AG09309 (cell line): ENCODE measurements around the gene OBP2B.

ENCODE experiments used
- DNase-seq: peaks from one replicate; pipeline ENCODE4 v3.0.0-alpha.2; 2010; ENCODE audit warnings: low read depth
- H3K4me3 ChIP-seq: 2 replicates; pipeline ENCODE4 v1.5.1; 2011; ENCODE audit warnings: mild to moderate bottlenecking, low read depth, low read length, moderate library complexity; ENCODE audit not compliant: control insufficient read depth
- TF ChIP-seq, protein P1 (sequence below): IDR thresholded peaks from 2 replicates; pipeline ENCODE4 v1.5.1; 2011; ENCODE audit warnings: mild to moderate bottlenecking, low read depth, low read length, inconsistent platforms; ENCODE audit not compliant: insufficient read depth, control insufficient read depth; ENCODE audit errors: missing control alignments

Gene OBP2B

DNA sequence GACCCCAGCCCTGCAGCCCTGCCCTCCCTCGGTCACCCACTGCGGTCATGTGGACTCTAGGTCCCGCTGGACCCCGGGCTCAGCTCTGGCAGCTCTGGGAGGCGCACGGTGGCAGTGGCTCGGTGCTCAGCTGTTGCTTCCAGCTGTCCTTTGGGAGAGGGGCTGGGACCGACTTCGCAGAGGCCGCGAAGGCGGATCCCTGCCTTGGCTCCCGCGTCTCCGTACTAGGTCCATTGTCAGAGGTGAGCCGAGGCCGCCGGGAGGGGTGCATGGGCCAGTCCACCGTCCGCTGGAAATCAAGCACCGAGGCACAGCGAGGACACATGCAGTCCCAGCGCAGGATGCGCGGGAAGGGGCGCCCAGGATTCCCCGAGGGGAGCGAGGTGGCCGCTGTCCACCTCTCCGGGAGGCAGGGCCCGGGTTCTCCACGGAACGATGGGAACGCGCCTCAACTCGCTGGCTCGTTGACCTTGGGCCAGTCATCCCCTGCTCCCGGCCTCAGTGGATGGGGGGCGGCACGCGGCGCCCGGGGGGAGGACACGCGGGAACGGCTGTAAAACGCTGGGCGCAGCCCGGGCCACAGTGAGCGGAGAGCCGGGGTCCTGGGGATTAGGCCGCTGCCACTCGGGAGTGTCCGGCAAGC lies 46.1 kb downstream of the OBP2B start:
- H3K4me3 ChIP-seq: peak overlapping the region; percentile 41
- no peak for DNase-seq

DNA sequence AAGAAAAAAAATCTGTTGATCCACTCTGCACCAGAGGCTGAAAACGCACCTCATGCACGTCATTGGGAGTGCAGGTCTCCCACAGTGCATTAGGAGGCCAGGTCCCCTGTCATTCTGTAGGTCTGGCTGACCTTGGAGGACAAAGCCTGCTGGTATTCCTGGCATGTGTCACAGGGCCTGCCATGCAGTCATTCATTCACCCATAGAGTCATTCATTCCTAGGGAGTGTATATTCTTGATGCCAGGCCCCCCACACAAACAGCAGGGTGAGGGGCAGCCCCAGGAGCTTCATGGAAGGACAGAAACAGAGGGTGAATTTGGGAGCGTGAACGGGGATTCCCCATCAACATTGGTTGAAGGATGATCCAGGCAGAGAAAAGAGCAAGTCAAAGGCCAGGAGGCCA lies 47.5 kb downstream of the OBP2B start:
- DNase-seq: no peak
- no peak overlapping the region for H3K4me3 ChIP-seq
- TF ChIP-seq, protein P1, sequence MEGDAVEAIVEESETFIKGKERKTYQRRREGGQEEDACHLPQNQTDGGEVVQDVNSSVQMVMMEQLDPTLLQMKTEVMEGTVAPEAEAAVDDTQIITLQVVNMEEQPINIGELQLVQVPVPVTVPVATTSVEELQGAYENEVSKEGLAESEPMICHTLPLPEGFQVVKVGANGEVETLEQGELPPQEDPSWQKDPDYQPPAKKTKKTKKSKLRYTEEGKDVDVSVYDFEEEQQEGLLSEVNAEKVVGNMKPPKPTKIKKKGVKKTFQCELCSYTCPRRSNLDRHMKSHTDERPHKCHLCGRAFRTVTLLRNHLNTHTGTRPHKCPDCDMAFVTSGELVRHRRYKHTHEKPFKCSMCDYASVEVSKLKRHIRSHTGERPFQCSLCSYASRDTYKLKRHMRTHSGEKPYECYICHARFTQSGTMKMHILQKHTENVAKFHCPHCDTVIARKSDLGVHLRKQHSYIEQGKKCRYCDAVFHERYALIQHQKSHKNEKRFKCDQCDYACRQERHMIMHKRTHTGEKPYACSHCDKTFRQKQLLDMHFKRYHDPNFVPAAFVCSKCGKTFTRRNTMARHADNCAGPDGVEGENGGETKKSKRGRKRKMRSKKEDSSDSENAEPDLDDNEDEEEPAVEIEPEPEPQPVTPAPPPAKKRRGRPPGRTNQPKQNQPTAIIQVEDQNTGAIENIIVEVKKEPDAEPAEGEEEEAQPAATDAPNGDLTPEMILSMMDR: no peak

More for the DNA sequence above, 46.1 kb downstream of the OBP2B start:
- TF ChIP-seq, protein P1: no peak

GRCh38 chr9:133160742-133161546 lies 48.1 kb downstream of the OBP2B start:
- no peak overlapping the region for H3K4me3 ChIP-seq
- no peak for DNase-seq
- TF ChIP-seq, protein P1: peak; percentile 77

DNA sequence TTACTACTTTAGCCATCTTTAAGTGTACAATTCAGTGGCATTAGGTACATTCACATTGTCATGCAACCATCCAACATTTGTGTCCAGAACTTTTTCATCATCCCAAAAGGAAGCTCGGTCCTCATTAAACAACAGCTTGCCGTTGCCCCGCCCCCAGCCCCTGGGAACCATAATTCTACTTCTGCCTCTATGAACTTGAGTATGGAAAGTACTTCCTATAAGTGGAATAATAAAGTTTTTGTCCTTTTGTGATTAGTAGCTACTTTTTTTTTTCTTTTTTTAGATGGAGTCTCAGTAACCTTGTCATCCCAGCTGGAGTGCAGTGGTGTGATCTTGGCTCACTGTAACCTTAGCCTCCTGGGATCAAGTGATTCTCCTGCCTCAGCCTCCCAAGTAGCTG lies 50.4 kb downstream of the OBP2B start:
- no peak overlapping the region for H3K4me3 ChIP-seq
- DNase-seq: no peak
- TF ChIP-seq, protein P1: no peak
